Stomach smooth muscle (tissue), 2 donors: ENCODE results near the gene USP27X.

ENCODE experiments used
- H3K27ac ChIP-seq: one replicate; pipeline ENCODE4 v1.7.0; 2013; ENCODE audit warnings: mild to moderate bottlenecking, low read length, inconsistent platforms
- H3K27me3 ChIP-seq, 2 donors: one replicate each; pipeline ENCODE4 v1.7.0; 2013; ENCODE audit warnings: low read length in 2 of 2; ENCODE audit not compliant: insufficient read depth in 2 of 2, control insufficient read depth in 1 of 2
- H3K36me3 ChIP-seq, 2 donors: one replicate each; pipeline ENCODE4 v1.7.0; 2013; ENCODE audit warnings: low read length in 2 of 2; ENCODE audit not compliant: control insufficient read depth in 2 of 2, insufficient read depth in 2 of 2
- H3K4me1 ChIP-seq: one replicate; pipeline ENCODE4 v1.7.0; 2013; ENCODE audit warnings: low read length; ENCODE audit not compliant: control insufficient read depth, insufficient read depth
- H3K4me3 ChIP-seq, 2 donors: one replicate each; pipeline ENCODE4 v1.7.0; 2013; ENCODE audit warnings: low read length in 2 of 2
- H3K9ac ChIP-seq, 2 donors: one replicate each; pipeline ENCODE4 v1.7.0; 2013; ENCODE audit warnings: low read length in 2 of 2, mild to moderate bottlenecking in 1 of 2
- H3K9me3 ChIP-seq, 2 donors: one replicate each; pipeline ENCODE4 v1.7.0; 2013; ENCODE audit warnings: low read length in 2 of 2; ENCODE audit not compliant: control insufficient read depth in 2 of 2
- donor health status: healthy.
- donor health status: Pancreatic carcinoma.

The USP27X gene

GRCh38 chrX:49922291-49923241, 43.3 kb downstream of the USP27X start, which contains the start of gene CLCN5:
TSS of gene CLCN5 (plus strand) at chrX:49922596. CDS start at chrX:49925299, 2,703 bp downstream.
- H3K9me3 ChIP-seq, result no peaks in the 10 kb centered on the region
- peaks cover 0 to 2% of the 10 kb centered on the region in 2 donors for H3K27me3 ChIP-seq
- no peaks in the 10 kb centered on the region for H3K4me1 ChIP-seq
- H3K27ac ChIP-seq, result no peak within 1 kb of the TSS
- H3K4me3 ChIP-seq, result peak within 1 kb of the TSS; percentile 56 to 74
- H3K36me3 ChIP-seq, result no peaks in the 10 kb centered on the region
- peak within 1 kb of the TSS; percentile 52 to 71 for H3K9ac ChIP-seq

- H3K4me1 ChIP-seq, result no peaks in the 10 kb centered on the region
- H3K36me3 ChIP-seq, result no peaks in the 10 kb centered on the region
- H3K9me3 ChIP-seq, result no peaks in the 10 kb centered on the region
- no peak overlapping the region for H3K27ac ChIP-seq
- H3K27me3 ChIP-seq, result peaks cover 0 to 2% of the 10 kb centered on the region in 2 donors
- no peak overlapping the region for H3K9ac ChIP-seq
- H3K4me3 ChIP-seq, result no peak overlapping the region
These were observed 45.9 kb downstream of the USP27X start for GRCh38 chrX:49925176-49925575.

- H3K9me3 ChIP-seq, result no peaks in the 10 kb centered on the region
- no peaks in the 10 kb centered on the region for H3K36me3 ChIP-seq
- no peak overlapping the region for H3K9ac ChIP-seq
- H3K4me3 ChIP-seq, result no peak overlapping the region
- H3K27me3 ChIP-seq, result peaks cover 0 to 2% of the 10 kb centered on the region in 2 donors
- no peak overlapping the region for H3K27ac ChIP-seq
- H3K4me1 ChIP-seq, result no peaks in the 10 kb centered on the region
These were observed 50.8 kb downstream of the USP27X start for GRCh38 chrX:49930039-49930438.
